Amygdala (tissue), 56 donors: ENCODE results near the gene WDR35.

Experiments used
- DNase-seq, 56 donors: peaks; one replicate each; lab custom pipeline; 2025; lab: John Stamatoyannopoulos, UW

Gene WDR35

GRCh38 chr2:19876751-19877150, 113.2 kb downstream of the WDR35 start:
- DNase-seq, result no peak

GRCh38 chr2:19875280-19875679, 114.6 kb downstream of the WDR35 start:
- no peak for DNase-seq

GRCh38 chr2:19874726-19875125, 115.2 kb downstream of the WDR35 start:
- DNase-seq, result no peak

GRCh38 chr2:19873014-19873413, 116.9 kb downstream of the WDR35 start:
- no peak for DNase-seq

GRCh38 chr2:19872302-19872701, 117.6 kb downstream of the WDR35 start:
- DNase-seq, result no peak

- no peak for DNase-seq
Observed at GRCh38 chr2:19871836-19872235, 118.1 kb downstream of the WDR35 start.

GRCh38 chr2:19870792-19871191, 119.1 kb downstream of the WDR35 start:
- no peak for DNase-seq

- DNase-seq, result peak in 2 of 56 donors; percentile 1 to 22
Observed at GRCh38 chr2:19868701-19869580, 121.0 kb downstream of the WDR35 start.

- no peak for DNase-seq
Observed at GRCh38 chr2:19868224-19868623, 121.7 kb downstream of the WDR35 start.

- no peak for DNase-seq
Observed at GRCh38 chr2:19866771-19867170, 123.1 kb downstream of the WDR35 start.

- no peak for DNase-seq
Observed at GRCh38 chr2:19865151-19865550, 124.8 kb downstream of the WDR35 start.

- no peak for DNase-seq
Observed at GRCh38 chr2:19864381-19864780, 125.5 kb downstream of the WDR35 start.

GRCh38 chr2:19863303-19864041, 126.4 kb downstream of the WDR35 start:
- DNase-seq, result peak in 48 of 56 donors; percentile 11 to 79 (median 44)

- DNase-seq, result no peak
Observed at GRCh38 chr2:19861813-19862212, 128.1 kb downstream of the WDR35 start.
